HG02798 (cell line): Measurements from ENCODE around the gene BBX.

Source experiments
- ATAC-seq: cut with Tn5 transposase; IDR thresholded peaks from one replicate; pipeline ENCODE4 v1.9.1; 2021; ENCODE audit warnings: mild to moderate bottlenecking; ENCODE audit not compliant: unreplicated experiment, poor library complexity

Gene BBX

DNA sequence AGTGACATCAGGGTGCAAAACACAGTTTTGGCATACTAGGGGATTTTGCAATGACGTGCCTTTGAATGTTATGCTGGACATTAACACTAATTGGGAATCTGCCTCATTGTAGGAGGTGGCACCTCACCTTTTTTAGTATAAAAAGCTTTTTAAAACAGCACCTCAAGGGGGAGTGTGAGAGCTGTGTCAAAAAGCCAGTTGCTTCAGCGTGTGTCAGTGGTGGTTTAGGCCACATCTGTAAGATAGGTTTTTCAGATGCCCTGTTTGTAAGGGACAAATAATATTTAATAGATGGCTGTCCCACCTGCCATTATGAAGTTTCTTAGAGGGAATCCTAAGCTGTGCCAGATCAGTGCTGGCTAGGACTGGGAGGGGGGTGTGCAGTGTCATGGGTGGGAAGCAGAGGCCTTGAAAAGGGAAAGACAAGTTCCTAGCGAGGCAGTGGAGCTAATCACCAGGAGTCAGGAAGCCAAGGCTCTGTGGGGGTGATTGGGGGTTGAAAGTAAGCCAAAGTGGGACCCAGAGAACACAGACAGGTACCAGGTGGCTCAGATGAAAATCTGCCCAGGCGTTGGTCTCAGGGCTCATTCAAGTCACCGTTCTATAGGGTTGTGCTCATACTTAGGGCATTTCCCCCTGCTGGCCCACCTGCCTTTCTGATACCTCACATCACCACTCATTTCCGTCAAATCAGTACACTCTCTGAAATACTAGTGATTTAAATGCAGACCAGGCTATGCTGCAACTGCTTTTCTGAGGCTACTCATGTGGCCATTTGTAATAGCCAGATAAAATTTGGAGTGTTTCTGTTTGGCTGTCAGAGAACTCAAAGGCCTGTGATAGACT, 120.5 kb downstream of the BBX start:
- ATAC-seq = no peak

DNA sequence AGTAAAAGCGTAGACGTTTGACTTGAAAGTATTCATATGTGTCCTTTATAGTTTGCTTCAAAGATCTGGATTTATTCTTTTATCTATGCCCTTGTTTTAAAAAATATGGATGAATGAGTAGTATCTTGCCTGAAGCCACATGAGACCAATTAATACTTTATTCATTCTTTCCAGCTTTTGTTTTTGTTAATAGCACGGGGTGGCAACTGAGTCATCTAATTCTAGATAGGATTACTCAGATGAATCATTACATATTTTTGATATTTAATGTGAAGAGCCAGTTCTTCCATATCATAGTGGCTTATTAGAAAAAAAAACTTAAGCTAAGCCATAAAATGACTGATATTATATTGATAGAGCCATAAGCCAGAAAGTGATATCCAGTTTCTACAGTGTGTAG, 121.9 kb downstream of the BBX start:
- no peak for ATAC-seq

DNA sequence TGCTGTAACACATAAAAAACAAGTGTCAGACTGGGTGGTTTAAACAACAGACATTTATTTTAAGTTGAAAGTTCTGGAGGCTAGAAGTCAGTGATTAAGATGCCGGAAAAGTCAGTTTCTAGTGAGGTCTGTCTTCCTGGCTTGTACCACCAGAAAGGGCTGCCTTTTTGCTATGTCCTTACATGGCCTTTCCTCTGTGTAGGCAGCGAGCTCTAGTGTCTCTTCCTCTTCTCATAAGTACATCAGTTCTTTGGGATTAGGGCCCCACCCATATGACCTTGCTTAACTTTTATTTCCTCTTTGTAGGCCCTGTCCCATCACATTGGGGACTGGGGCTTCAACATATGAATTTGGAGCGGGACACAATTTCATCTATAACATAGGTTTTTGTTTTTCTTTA, 128.0 kb downstream of the BBX start:
- no peak for ATAC-seq

DNA sequence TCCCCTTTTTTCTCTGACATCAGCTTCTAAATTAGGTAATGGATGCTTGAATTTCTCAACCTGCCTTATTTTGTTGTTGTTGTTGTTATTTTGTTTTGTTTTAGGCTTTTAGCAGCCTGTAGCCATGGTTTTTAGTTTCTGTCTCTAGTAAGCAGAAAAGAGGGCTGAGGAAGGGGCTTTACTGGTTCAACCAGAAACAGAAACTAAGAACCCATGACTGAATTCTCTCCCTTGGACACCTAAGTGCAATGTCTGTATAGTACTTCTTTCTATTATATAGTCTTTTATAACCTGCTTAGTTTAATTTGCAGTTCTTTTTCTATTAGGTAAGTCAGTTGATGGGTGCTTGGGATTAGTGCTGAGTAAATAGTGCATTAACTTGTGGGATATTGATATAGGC, 129.0 kb downstream of the BBX start:
- ATAC-seq = peak; percentile 79

DNA sequence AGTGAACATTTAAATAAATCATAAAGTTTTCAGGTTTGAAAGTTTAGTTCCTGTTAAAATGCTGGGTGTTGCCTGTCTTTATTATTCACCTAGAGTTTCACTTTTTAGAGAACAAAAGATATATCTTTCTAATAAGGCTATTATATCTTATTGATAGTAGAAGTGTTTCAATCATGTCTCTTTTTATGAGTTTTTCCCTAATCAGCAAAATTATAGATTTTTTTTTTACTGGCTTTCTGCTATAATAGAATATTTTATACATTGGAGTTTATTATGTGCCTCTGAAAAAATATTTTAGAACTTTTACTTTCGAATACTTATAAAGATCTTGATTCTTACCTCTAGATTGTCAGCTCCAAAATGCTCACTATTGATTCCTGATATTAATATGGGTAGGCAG, 131.5 kb downstream of the BBX start:
- ATAC-seq = no peak

DNA sequence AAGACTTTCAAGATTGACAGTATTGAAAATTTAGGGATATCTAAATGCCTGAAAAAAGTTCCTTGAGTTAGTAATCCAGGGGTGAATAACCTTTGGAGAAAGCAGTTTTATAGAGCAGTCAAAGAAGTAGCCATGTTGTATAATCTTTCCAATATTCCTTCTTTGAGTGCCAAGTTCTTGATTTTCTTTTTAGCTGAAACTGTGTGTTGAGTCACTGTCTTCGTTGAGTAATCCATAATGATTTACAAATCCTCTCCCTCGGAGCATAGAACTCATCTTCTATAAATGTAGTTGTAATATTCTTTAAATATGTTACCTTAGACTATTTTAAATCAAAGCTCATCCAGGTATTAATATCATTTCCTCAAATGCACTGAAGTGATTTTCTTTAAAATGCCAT, 135.2 kb downstream of the BBX start:
- no peak for ATAC-seq

DNA sequence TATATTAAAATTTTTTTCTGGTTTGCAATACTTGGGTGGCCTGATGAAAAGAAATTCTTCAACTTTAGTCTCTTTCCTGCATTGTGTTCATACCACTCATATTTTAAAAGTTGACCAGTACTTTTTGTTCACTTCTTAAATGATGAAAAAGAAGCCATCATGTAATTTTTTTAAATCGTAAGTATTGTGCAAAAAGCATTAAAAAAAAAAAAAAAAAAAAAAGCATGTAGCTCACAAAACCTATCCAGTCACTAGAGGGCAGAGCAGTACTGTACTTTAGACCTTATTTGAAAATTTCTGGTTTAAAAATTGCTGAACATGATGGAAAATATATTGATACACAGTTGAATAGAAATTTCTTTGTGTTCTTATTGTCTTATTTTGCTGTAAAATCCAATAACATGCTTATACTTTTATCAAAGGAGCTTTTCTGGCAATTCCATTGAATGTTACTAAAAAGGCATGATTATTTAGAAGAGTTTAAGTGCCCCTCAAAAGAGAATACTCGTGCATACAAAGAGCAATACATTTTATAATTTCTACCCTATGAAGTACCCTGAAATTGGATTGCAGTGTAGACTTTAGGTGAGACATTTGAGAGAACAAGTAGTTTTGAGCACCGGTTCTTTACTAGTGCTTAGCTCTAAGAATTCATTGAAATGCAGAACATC, 137.7 kb downstream of the BBX start:
- ATAC-seq = no peak

DNA sequence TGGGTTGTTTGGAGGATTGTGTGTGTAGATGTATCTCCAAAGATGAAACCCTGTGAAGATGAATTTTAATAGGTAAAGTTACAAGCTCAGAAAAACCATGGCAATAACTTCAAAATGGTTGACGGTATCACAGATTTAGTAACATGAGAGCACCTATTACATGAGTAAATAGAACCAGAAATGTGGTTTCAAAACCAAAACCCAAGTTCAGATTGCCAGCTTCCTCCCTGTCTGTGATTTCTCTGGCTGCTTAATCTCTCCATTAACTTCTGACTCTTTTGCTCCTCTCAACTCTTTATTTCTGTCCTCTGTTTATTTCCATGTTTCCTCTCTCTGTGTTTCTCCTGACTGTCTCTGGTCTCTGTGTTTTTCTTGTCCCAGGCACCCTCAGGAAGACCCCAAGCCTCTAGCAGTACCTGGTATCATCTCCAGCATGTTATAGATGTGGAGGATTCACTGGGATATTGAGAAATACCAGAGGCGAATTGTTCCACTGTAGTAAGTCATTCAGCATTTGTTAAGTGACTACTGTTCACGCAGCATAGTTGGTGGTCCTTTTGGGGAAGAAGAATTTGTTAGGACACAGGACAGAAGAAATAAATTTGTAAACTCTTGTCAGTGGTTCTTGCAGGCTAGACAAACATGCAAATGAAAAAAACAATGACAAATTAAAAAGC, 138.8 kb downstream of the BBX start:
- no peak for ATAC-seq

DNA sequence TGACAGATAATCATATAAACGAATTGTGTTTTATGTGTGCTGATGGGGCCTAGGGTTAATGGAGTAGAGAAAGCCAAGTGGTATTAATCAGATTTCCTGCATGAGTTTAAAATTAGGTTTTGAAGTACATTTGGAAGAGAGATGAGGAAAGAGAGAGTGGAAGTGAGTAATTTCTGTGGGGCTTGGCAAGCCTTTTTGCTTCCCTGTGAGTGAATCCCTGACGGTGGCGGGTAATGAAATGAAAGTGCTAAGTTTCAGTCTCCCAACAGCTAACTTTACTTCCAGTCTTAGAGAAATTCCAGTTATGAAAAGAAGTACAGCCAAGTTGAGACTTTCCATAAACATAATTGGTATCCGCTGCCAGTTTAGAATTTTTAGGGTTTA, 139.4 kb downstream of the BBX start:
- no peak for ATAC-seq

DNA sequence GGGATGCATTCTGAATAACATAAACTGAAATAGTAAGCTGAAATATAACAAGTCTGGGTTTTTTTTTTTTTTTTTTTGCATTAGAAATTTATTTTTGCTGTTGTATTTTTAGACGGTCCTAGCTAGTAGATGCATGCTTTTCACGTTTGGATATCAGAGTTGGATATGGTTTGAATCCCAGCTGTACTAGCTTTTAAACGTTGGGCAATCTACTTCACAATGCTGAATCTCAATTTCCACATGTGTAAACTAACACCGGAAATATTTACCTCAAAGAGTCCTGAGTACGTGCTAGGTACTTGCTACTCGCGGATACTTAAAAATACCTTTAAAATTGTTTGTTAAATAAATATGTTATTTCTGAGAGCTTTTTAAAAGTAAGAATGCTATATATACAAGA, 139.8 kb downstream of the BBX start:
- no peak for ATAC-seq

DNA sequence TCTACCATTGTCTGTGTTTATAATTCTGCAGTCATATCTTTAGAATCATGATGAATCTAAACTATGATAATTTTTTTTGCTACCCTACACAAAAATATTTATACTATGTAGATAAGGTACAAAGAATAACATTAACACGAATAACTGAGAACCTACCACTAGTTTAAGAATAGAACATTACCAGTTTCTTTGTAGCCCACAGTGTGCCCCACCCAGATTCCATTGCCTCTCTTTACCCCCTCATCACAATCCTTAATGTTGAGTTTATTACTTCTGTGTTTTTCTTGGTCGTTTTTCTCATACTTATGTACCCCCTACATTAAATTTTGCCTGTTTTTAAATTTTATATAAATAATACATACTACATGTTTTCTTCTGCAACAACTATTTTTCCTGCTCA, 140.5 kb downstream of the BBX start:
- no peak for ATAC-seq

DNA sequence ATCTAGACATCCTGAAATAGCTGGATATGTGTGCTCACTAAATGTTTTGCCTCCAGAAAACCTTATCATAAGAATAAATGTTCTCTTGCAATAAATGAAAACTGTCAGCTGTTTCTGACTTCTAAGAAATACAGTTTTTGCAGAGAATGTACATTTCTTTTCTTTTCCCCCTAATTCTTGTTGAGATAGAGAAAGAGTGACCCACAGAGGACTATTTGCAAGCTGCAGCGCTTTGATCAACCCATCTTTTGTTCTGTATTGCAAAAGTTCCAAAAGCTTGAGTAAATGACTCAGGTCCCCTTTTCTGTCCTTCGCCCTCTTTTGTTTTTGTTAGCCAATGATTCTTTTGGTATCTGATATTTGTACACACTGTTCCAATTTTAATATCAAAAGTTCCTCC, 141.9 kb downstream of the BBX start:
- ATAC-seq = no peak

DNA sequence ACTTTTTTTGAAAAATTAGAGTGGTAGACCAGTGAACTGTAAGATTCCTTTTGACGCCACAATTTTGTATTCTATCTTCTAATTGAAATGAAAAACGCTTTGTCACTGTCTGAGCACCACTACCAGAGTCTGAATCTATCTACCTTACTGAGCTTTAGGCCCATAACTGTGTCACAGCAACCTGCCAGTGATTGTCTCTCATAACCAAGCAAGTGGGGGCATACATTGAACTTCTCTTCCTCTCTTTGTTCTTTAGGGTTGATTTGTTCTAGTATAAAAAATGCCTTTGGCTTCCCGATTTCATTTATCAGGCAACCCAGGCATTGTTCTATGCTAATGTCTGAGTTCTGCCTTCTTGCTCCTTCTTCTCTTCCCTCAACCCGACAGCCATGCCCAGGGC, 142.6 kb downstream of the BBX start:
- no peak for ATAC-seq

DNA sequence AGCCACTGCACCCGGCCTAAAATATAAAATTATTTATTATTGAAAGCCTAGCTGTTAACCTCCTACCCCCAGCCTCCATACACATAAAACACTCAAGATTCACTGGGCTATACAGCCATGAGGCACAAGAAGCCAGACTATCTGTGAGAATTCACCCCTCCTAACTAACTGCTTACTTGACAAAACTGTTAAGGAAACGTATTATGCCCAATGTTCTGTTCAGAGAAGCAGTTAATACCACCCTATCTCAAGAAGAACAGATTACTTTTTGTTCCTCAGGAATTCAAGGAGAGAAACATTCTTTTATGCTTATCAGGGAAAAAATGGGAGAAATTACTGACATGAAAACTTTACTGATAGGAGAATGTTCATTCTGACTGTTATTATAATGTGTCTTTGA, 144.1 kb downstream of the BBX start:
- no peak for ATAC-seq

DNA sequence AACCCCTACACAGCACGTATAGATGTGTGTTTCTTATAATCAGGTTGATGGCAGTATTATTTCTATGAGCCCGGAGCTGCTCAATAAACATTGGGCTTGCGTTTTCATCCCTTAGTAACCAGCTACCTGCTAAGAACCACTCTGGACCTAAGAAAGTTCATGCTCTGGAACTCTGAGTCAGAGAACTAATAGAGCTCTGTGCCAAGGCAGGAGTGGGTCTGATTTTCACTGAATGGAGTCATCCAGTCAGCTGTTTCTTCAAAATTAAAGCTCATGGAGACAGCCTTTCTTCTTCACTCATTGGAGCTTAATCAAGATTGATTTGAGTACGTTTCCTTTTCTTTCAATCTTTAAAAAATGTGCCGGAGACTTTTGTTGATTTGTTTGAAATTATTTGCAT, 145.7 kb downstream of the BBX start:
- no peak for ATAC-seq

DNA sequence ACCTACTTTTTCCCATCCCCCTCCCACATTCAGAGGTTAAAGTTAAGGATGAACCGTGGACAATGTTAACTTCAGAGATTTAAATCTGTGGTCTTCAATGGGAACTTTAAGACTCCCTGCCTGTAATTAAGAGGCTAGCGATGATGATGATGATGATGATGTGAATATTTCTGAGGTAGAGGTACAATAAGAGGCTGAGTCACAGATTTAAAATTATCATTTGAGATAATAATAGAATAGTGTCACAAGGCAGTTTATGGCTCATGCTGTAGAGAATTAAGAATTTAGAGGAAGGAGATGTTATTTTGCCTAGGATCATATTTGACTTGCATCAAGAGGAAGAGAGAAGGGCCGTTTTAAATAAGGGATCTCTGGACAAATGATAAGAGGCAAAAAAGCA, 146.2 kb downstream of the BBX start:
- ATAC-seq = no peak

DNA sequence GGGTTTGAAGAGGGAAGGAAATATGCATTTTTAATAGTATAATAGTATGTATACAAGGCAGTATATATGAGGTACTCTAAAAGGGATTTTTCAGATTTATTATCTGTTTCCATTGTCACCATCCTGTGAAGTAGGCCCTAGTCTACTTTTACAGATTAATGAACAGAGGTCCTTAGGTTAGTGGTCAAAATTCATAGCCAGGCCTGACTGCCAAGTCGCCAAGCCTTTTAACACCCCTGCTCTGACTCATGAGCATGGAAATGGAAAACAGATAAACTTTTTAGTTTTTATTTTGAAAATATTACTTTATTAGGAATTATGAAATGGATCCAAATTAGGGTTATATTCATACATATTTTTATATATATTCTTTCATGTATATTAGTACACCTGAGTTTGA, 146.9 kb downstream of the BBX start:
- ATAC-seq = no peak

DNA sequence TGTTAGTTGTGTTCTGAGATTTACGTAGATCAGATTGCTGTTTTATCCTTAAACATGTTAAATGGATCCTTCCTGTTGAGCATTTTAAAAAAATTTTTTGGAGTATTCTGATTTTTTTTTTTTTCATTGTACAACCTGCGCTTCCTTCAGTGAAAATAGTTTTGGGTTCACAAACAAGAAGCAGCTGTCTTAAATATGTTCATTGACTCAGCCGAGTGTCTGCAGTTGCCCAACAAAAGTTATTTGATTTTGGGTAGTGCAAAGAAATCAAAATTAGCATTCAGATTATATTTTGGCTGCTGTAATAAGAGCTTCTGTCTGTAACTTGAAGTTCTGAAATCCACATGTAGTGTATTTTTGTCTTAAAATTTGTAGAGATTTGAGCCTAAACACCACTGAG, 148.2 kb downstream of the BBX start:
- no peak for ATAC-seq

DNA sequence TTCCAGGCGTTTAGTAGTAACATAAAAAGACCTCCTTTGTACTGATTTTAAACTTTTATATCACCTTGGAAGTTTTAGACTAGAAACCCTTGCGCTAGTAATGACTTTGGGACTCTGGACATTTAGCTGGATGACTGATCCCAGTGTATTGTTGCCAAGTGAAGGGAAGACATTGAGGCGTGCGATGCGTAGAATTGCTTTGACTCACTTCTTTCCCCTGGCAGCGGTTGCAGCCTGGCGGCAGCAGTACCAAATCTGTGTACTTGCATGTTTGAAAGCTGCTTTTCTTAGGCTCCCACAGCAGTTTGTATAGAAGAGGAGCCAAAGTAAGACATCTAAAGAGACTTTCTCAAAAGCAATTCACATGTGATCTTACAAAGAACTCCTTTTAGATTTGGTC, 151.6 kb downstream of the BBX start:
- no peak for ATAC-seq

DNA sequence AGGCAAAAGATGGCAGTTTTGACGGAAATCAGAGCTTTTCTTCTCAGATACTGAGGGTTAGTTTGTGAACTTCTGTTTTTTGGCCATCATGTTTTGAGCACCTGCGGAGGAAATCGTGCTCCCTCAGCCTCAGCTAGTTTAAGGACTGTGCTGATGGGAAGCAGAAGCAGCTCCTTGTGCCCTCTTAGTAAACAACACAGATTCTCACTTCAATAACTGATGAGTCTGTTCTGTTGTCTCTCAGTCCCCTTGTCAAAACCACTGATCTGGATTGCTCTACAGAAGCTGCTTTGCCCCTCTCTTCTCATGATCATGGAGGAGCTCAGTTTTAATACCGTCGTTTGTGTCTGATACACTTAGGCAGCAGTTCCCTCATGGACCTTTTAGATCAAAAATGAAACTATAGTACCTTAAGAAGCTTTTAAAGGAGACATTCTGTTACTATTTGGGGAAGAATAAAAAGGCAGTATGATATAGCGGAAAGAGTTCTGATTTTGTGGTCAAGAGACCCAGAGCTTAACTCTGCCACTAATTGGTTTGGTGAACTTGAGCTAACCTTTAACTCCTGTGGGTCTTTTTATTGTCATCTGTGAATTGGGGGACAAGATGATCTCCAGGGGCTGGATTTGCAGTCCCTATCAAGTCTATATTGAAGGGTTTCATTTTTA, 152.6 kb downstream of the BBX start:
- peak; percentile 58 for ATAC-seq
